PC-3 (cell line): ENCODE data around the gene URM1. TPM values are rescaled to one million over a fixed set of nuclear protein-coding genes. Genes with fewer than 3 reads are reported as not detected.

Source experiments
- ATAC-seq: fragments of 200-7000 bp; cut with Tn5 transposase; 2 replicates; pipeline ENCODE4 v1.9.1; 2020; ENCODE audit warnings: mild to moderate bottlenecking, moderate library complexity
- BruUV-seq: library from RNA; stranded (reverse); fragments of 400-500 nt; replicated peaks from 2 replicates; lab custom pipeline; 2021; lab: Mats Ljungman, UMichigan
- CTCF ChIA-PET: fragments of 300-600 bp; sonication (Branson Sonifier 250); formaldehyde crosslinking; loops from one replicate; lab custom pipeline; 2022; ENCODE audit warnings: antibody characterized with exemption; lab: Charles Lee
- POLR2A ChIA-PET: fragments of 300-600 bp; sonication (Branson Sonifier 250); formaldehyde crosslinking; loops from one replicate; lab custom pipeline; 2022; ENCODE audit warnings: antibody characterized with exemption; ENCODE audit not compliant: unreplicated experiment; lab: Charles Lee
- DNase-seq: peaks from one replicate; pipeline ENCODE4 v3.0.0-alpha.2; 2015
- H2AFZ ChIP-seq: fragments of 300-600 bp; sonication (generic); 2 replicates; pipeline ENCODE4 v1.6.0; 2016; ENCODE audit warnings: antibody characterized with exemption, low read length
- H3F3A ChIP-seq: fragments of 300-600 bp; sonication (generic); one replicate; pipeline ENCODE4 v1.6.0; 2017; ENCODE audit warnings: antibody characterized with exemption, low read length, control low read depth, mild to moderate bottlenecking; ENCODE audit not compliant: unreplicated experiment
- H3K27ac ChIP-seq: fragments of 300-600 bp; sonication (generic); 2 replicates; pipeline ENCODE4 v1.5.1; 2016; ENCODE audit warnings: mild to moderate bottlenecking, low read length
- H3K27me3 ChIP-seq: fragments of 300-600 bp; sonication (generic); 2 replicates; pipeline ENCODE4 v1.6.1; 2016; ENCODE audit warnings: low read length, mixed read lengths
- H3K36me3 ChIP-seq: fragments of 300-600 bp; sonication (generic); 2 replicates; pipeline ENCODE4 v1.6.1; 2016; ENCODE audit warnings: low read depth, mixed run types, low read length, mixed read lengths
- H3K4me1 ChIP-seq: fragments of 300-600 bp; sonication (generic); 2 replicates; pipeline ENCODE4 v1.5.1; 2016; ENCODE audit warnings: low read length; ENCODE audit not compliant: insufficient read depth
- H3K4me2 ChIP-seq: fragments of 300-600 bp; sonication (generic); 2 replicates; pipeline ENCODE4 v1.6.0; 2016; ENCODE audit warnings: low read length
- H3K4me3 ChIP-seq: fragments of 300-600 bp; sonication (generic); 2 replicates; pipeline ENCODE4 v1.5.1; 2016; ENCODE audit warnings: mild to moderate bottlenecking, low read length, mixed read lengths
- H3K79me2 ChIP-seq: fragments of 300-600 bp; sonication (generic); 2 replicates; pipeline ENCODE4 v1.6.1; 2017; ENCODE audit warnings: low read length, mixed read lengths
- H3K9ac ChIP-seq: fragments of 300-600 bp; sonication (generic); 2 replicates; pipeline ENCODE4 v1.6.0; 2016; ENCODE audit warnings: mild to moderate bottlenecking, low read length
- H3K9me2 ChIP-seq: fragments of 300-600 bp; sonication (generic); replicated peaks from 2 replicates; pipeline ENCODE4 v1.6.1; 2016; ENCODE audit warnings: mixed run types, low read length, mixed read lengths
- H3K9me3 ChIP-seq: fragments of 300-600 bp; sonication (generic); 2 replicates; pipeline ENCODE4 v1.6.1; 2016; ENCODE audit warnings: low read length, mixed read lengths
- H4K20me1 ChIP-seq: fragments of 300-600 bp; sonication (generic); 2 replicates; pipeline ENCODE4 v1.6.1; 2016; ENCODE audit warnings: low read length, mixed read lengths
- EZH2 ChIP-seq: fragments of 300-600 bp; sonication (generic); IDR thresholded peaks from one replicate; pipeline ENCODE4 v1.6.1; 2017; ENCODE audit warnings: antibody characterized with exemption, mild to moderate bottlenecking, low read length; ENCODE audit not compliant: unreplicated experiment
- EZH2phosphoT487 ChIP-seq: fragments of 300-600 bp; sonication (generic); IDR thresholded peaks from 2 replicates; pipeline ENCODE4 v1.6.1; 2018; ENCODE audit warnings: mild to moderate bottlenecking, antibody characterized with exemption, low read length, borderline replicate concordance
- intact Hi-C: fragments of 100-400 bp; cut with micrococcal nuclease; formaldehyde crosslinking; loops from 2 replicates; pipeline ENCODE4 v1.9.0; 2023
- total RNA-seq: library from RNA; depleted of rRNA; stranded (reverse); fragments of >200 nt; gene quantifications from 2 replicates; pipeline ENCODE4 v1.2.3, GENCODE V29; 2014
- TF ChIP-seq, protein P1 (sequence below): fragments of 300-600 bp; sonication (generic); conservative IDR thresholded peaks from 2 replicates; pipeline ENCODE4 v1.5.1; 2017; ENCODE audit warnings: antibody characterized with exemption, low read depth, mild to moderate bottlenecking, low read length

The URM1 gene
- total RNA-seq, 1 experiment from 2014 or later: 29.1 TPM

DNA sequence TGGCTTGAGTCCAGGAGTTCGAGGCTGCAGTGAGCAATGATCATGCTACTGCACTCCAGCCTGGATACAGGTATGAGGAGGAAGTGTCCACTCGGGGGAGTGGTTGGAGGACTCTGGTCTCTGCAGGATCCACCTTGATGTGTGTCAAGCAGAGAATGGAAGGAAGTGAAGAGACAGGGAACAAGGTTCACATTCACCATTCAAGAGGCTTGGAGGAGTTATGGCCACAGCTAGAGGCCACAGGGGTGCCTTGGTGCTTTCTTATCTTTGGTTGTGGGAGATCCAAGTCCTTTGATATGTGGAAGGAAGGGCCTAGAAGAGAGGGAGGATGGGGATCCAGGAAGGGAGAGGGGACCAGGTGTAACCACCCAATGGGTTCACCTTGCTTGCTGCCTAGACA, 44.1 kb downstream of the URM1 start:
- no peak for ATAC-seq
- POLR2A ChIA-PET: no interaction called here
- H3K79me2 ChIP-seq: no peaks in the 10 kb centered on the region
- H3K9me3 ChIP-seq: no peaks in the 10 kb centered on the region
- H3K4me2 ChIP-seq: no peak overlapping the region
- BruUV-seq: no TSS peak
- H4K20me1 ChIP-seq: no peaks in the 10 kb centered on the region
- DNase-seq: no peak
- H2AFZ ChIP-seq: no peak overlapping the region
- TF ChIP-seq, protein P1, sequence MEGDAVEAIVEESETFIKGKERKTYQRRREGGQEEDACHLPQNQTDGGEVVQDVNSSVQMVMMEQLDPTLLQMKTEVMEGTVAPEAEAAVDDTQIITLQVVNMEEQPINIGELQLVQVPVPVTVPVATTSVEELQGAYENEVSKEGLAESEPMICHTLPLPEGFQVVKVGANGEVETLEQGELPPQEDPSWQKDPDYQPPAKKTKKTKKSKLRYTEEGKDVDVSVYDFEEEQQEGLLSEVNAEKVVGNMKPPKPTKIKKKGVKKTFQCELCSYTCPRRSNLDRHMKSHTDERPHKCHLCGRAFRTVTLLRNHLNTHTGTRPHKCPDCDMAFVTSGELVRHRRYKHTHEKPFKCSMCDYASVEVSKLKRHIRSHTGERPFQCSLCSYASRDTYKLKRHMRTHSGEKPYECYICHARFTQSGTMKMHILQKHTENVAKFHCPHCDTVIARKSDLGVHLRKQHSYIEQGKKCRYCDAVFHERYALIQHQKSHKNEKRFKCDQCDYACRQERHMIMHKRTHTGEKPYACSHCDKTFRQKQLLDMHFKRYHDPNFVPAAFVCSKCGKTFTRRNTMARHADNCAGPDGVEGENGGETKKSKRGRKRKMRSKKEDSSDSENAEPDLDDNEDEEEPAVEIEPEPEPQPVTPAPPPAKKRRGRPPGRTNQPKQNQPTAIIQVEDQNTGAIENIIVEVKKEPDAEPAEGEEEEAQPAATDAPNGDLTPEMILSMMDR: no peak
- no peak for TF ChIP-seq EZH2phosphoT487
- no peak for TF ChIP-seq EZH2
- no peaks in the 10 kb centered on the region; the same call in 1 of the 2 replicates for H3K36me3 ChIP-seq
- no peak overlapping the region for H3K27ac ChIP-seq
- H3K4me3 ChIP-seq: no peak overlapping the region
- peaks cover 6% of the 10 kb centered on the region; the same call in 1 of the 2 replicates for H3K4me1 ChIP-seq
- no peak overlapping the region for H3K9ac ChIP-seq
- no peaks in the 10 kb centered on the region for H3K9me2 ChIP-seq
- intact Hi-C loops: no loop called here
- CTCF ChIA-PET: no interaction called here
- no peaks in the 10 kb centered on the region for H3K27me3 ChIP-seq
- no peaks in the 10 kb centered on the region for H3F3A ChIP-seq

DNA sequence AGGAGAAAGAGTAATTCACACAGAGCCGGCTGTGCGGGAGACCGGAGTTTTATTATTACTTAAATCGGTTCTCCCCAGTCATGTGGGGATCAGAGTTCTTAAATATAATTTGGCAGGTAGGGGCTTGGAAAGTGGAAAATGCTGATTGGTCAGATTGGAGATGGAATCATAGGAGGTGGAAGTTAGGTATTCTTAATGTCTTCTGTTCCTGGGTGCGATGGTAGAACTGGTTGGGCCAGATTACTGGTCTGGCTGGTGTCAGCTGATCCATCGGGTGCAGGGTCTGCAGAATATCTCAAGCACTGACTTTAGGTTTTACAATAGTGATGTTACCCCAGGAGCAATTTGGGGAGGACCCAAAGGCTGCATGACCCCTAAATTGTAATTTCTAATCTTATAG, 44.8 kb downstream of the URM1 start:
- CTCF ChIA-PET: interaction anchor here (0.7 kb wide), 1 partner anchor 436 kb away, joined by 4 read pairs; no protein-coding TSS in a partner anchor
- H3K9me2 ChIP-seq: no peaks in the 10 kb centered on the region
- no peaks in the 10 kb centered on the region for H3K9me3 ChIP-seq
- POLR2A ChIA-PET: no interaction called here
- no peak overlapping the region for H3K27ac ChIP-seq
- no peaks in the 10 kb centered on the region for H3K79me2 ChIP-seq
- intact Hi-C loops: no loop called here
- H3K27me3 ChIP-seq: no peaks in the 10 kb centered on the region
- H2AFZ ChIP-seq: no peak overlapping the region
- TF ChIP-seq EZH2: no peak
- no peak for TF ChIP-seq EZH2phosphoT487
- TF ChIP-seq, protein P1: no peak
- no peak overlapping the region for H3K4me3 ChIP-seq
- peaks cover 7% of the 10 kb centered on the region; the same call in 1 of the 2 replicates for H3K4me1 ChIP-seq
- no peak overlapping the region for H3K9ac ChIP-seq
- BruUV-seq: no TSS peak
- no peak overlapping the region for H3K4me2 ChIP-seq
- H3K36me3 ChIP-seq: no peaks in the 10 kb centered on the region; the same call in 1 of the 2 replicates
- ATAC-seq (no peak), DNase-seq (peak; percentile 51)
- H3F3A ChIP-seq: no peaks in the 10 kb centered on the region
- no peaks in the 10 kb centered on the region for H4K20me1 ChIP-seq

DNA sequence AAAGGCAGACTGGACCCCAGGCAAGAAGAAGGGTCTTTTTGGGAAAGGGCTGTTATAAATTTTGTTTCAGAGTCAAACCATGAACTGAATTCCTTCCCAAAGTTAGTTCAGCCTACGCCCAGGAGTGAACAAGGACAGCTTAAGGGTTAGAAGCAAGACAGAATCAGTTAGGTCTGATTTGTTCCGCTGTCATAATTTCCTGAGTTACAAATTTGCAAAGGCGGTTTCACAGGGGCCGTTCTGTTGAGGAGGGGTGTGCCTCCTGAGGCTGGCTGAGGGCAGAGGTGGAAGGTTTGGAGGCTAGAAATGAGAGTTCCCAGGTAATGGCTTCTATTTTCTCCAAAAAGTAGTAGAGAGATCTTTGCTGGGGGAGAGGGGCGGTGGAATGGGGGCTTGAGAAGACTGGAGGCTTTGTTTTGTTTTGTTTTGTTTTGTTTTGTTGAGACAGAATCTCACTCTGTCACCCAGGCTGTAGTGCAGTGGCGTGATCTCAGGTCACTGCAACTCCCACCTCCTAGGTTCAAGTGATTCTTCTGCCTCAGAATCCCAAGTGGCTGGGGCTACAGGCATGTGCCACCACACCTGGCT, 45.4 kb downstream of the URM1 start:
- POLR2A ChIA-PET: no interaction called here

More for the DNA sequence above, 45.4 kb downstream of the URM1 start:
- no peak overlapping the region for H3K9ac ChIP-seq
- H3K79me2 ChIP-seq: no peaks in the 10 kb centered on the region
- ATAC-seq (no peak), DNase-seq (no peak)
- no peak overlapping the region for H3K27ac ChIP-seq
- peaks cover 12% of the 10 kb centered on the region; the same call in 1 of the 2 replicates for H3K4me1 ChIP-seq
- no peak for TF ChIP-seq EZH2
- no peak for TF ChIP-seq EZH2phosphoT487
- TF ChIP-seq, protein P1: no peak
- H3K36me3 ChIP-seq: no peaks in the 10 kb centered on the region; the same call in 1 of the 2 replicates
- no TSS peak for BruUV-seq
- CTCF ChIA-PET: interaction anchor here (0.7 kb wide), 1 partner anchor 436 kb away, joined by 4 read pairs; no protein-coding TSS in a partner anchor
- H3K4me3 ChIP-seq: no peak overlapping the region
- H3K9me2 ChIP-seq: no peaks in the 10 kb centered on the region
- no peaks in the 10 kb centered on the region for H4K20me1 ChIP-seq
- H2AFZ ChIP-seq: no peak overlapping the region
- H3K27me3 ChIP-seq: no peaks in the 10 kb centered on the region
- H3K4me2 ChIP-seq: no peak overlapping the region
- intact Hi-C loops: no loop called here
- no peaks in the 10 kb centered on the region for H3K9me3 ChIP-seq
- no peaks in the 10 kb centered on the region for H3F3A ChIP-seq
